HG03135 (cell line): ENCODE data around the gene IMMT.

Experiments
- ATAC-seq: cut with Tn5 transposase; IDR thresholded peaks from one replicate; pipeline ENCODE4 v1.9.1; 2021; ENCODE audit warnings: mild to moderate bottlenecking, moderate library complexity; ENCODE audit not compliant: unreplicated experiment

Gene IMMT

DNA sequence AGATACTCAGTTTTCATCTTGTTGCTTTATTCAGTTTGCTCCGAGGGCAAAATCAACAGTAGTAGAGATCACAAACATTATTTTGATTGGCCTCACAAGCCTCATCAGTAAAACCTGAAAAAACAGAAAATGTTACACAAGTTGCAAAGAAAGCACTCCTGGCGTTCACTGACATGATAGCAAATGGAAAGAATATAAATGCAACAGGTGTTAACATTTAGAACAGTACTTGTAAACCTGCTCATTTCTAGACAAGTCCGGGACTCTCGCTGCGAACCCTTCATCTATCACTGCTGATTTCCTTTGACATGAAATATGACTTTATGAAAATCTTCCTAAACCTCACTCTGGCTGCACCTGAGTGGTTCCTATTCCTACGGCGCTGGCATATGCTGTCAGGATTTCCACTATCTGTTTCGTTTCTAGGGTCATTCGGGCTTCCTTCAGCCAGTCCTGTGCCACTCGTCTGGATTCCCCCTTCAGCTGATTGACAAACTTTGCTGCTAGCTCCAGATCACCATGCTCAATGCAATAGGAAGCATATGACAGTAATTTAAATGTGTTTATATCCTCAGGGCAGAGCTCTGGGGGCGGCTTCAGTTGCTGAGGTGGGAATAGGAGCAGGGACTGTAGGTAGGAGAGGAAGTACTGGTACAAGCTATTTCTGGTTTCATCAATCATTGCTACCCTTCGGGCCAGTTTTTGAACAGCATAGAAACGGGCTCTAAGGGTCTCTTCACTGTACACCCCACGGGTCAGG, 51.2 kb downstream of the IMMT start:
- no peak for ATAC-seq

DNA sequence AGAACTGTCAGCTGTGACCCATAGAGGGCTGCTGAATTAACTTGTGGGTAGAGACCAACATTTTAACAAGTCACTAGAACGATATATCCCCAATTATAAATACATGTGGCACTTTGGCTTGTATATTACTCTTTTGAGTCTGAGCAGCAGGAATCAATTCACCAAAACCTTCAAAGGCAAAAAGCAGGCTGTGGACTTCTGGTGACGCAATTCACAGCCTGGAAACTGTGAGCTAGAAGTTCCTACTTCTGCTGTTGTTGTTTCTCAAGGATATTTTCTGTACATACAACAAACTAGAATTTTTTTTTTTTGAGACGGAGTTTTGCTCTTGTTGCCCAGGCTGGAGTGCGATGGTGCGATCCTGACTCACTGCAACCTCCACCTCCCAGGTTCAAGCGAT, 52.0 kb downstream of the IMMT start:
- ATAC-seq = no peak

DNA sequence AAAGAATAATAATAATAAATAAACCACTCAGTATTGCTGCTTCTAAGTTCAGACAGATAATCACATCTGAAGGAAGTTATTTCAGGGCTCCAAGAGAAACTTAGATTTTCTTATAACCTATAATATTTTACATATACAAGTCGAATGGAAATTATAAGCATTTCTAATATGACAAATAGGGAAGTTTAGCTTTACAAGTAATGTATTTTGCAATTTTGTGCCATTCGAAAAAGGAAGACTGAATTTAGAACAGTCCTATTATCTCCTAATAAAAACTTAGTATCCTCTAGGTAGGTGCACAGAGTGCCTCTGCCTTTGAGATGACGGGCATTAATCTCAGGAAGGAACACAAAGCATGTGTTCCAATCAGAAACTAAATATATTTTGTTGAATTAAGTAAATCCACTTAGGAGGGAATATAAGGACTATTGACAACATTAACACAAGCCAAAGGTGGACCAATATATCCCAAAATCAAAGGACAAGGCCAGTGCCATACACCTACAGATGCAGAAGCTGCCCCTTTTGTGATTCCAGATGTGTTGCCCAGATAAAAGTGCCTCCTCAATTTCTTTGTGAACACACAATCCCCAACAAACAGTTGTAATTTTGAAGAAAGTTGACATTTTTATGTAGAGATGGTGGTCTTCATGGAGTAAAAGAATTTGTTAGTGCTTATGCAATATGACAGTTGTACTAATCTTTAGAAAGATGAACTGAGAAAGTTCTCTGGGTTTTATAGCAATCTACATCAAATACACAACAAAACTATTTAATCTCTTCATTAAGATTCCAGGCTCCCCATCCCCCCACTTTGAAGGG, 52.6 kb downstream of the IMMT start:
- no peak for ATAC-seq

DNA sequence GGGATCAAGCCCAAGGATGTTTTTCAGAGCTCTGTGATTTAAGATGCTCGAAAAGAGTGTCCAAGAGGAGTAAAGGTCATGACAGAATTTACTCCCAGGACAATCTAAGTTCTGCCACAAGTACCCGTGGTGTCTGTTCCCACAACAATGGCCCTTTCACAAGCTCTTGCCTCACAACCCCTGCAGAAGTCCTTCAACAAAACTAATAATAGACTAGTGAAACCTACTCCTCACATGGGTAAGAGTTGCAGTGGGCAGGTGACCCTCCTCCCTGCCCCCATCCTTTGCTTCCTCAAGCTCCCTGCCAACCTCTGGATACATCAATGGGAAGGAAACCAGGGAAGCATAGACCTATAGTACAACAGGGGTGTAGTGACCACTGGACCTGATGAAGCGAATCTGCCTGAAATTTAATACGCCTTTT, 54.3 kb downstream of the IMMT start:
- no peak for ATAC-seq

DNA sequence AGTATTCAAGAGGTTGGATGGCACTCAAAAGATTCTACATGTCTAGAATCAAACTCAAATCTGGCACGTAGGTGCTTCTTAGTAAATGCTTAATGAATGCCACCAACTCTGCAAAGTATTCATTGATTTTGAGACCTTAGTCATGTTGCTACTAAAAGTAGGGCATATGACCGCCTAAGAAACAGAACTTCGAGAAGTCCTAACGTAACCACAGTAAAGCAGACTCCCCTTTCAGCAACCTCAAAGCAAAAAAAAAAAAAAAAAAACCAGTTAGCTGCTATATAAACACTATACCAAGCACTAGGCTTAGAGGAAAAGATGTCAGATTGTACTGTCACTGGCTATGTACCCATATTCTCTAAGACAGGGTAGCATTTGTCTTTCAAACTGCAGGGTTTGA, 55.3 kb downstream of the IMMT start:
- ATAC-seq = no peak

DNA sequence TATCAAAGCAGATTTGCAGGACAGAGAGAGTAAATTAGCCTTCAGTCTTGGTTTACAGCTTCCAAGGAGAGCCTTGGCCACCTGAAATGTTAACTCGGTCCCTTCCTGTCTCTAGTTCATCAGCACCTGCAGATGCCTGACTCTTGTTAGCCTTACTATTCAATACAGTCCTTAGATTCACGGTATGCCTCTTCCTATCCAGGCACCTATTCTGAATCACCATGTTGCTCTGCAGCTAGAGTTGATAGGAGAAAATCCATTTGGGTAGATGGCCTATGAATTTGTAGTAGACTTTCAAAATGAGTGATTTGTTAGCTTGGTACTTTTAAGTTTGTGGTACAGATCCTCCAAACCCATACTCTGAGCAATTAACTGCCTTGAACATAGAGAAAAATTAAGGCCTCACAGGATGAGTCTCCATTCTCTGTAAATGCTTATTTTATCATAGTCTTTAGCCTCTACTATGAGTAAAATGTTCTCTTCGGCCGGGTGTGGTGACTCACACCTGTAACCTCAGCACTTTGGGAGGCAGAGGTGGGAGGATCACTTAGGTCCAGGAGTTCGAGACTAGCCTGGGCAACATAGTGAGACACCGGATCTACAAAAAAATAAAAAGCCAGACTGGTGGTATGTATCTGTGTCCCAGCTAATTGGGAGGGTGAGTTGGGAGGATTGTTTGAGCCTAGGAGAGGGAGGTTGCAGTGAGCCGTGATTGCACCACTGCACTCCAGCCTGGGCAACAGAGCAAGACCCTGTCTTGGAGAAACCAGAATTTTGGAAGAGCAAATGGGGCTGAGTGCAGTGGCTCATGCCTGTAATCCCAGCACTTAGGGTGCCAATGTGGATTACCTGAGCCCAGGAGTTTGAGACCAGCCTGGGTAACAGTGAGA, 56.3 kb downstream of the IMMT start:
- ATAC-seq = no peak

DNA sequence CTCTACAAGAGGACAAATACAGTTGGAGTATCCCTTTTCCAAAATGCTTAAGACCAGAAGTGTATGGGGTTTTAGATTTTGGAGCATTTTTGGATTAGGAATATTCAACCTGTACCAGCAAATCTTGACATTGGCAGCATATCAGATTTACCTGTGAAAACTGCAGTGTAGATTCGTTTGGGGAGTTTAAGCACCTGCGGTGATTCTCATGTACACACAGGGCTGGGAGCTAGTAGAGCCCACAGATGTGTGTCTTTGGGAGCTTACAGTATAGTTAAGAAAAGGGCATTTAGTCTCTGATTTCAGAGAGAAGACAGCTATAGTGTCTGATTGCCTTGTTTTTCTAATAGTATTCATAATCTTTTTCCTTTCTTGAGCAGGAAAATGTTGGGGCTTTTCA, 59.1 kb downstream of the IMMT start:
- no peak for ATAC-seq

DNA sequence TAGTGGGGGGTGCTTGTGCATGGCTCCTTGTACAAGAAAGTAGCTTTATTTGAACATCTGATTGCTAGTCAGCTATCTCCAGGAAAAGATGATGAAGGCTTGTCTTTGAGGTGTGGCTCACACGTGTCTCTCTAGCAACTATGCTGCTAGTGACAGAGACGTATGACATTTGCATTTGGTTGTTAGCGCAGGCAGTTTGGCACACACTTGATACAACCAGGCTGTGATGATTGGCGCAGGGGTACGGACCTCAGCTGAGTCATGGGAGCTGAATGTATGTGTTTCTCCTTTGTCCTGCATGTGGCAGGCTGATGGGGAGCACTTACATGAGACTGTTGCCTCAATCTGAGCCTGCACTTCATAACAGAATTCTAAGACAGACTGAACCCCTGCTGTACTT, 59.6 kb downstream of the IMMT start:
- ATAC-seq = no peak

DNA sequence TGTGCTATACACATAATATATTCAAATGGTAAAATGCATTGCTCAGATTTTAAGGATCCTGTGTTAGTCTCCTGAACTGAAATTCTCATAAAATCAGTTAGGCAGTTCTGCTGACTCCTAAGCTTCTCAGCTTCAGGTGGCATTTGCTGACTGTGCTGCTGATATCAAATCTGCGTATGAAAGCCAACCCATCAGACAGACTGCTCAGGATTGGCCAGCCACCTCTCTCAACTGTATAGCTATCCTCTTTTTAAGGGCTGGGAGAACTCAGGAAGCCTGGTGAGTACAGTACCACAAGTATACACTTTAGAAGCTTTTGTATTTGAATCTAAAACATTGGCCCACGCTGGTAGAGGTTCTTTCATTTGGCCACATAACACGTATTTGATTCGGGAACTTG, 60.6 kb downstream of the IMMT start:
- ATAC-seq = no peak

DNA sequence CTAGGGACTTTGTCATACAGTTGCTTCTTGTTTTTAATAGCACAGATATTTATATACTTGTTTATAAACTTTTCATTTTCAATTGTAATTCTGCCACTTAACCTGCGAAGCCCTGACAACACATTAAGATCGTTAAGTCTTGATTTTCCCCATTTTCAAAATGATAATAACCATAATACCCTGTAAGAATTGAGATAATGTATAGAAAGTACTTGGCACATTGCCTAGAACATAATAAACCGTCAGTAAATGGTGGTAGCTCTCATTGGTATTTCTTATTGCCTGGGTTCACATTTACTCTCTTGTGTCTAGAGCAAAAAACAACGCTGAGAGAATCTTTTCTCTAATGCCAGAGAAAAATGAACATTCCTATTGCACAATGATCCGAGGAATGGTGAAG, 70.6 kb downstream of the IMMT start:
- no peak for ATAC-seq

DNA sequence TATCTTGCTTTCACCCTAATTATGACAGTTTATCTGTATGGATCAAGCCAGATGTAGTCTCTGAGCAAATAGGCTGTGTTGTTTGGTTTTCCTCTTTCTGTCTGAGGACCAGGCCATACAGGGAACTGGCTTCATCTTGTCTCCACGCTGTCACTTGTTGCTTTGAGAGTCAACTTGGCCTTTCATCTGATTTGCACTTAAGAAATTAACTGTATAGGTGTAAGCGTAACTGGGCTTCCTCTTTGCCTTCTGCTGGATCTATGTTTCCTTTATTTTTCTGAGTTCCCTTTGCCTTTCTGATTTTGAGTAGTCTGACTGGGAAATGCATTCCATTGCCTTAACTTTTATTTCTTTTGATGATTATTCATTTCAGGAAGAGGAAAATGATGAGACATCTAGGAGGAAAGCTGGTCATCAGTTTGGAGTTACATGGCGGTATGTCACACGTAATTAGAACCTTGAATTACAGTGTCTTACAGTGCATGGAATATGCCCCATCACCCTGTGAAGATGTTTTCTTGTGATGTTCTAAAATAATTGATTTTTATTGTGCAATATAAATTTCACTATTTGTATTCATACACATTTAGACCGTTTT, 71.8 kb downstream of the IMMT start:
- no peak for ATAC-seq

DNA sequence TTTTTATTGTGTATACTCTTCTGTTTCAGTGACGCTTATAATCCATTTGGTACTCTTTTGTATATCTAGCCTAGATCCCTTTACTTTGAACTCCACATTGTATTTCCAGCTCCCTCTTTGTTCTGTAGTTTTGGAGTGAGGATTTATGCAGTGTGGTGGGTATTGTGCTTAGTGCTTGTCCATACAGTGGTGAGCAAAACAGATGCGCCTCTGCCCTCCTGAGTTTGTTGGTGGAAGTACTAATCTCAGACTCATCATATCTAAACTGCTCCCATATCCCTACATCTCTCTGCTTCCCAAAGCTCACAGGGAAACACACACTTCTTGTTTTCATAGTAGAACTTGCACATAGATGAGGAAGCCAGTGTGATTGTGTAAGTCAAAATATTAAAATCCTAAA, 77.1 kb downstream of the IMMT start:
- no peak for ATAC-seq

DNA sequence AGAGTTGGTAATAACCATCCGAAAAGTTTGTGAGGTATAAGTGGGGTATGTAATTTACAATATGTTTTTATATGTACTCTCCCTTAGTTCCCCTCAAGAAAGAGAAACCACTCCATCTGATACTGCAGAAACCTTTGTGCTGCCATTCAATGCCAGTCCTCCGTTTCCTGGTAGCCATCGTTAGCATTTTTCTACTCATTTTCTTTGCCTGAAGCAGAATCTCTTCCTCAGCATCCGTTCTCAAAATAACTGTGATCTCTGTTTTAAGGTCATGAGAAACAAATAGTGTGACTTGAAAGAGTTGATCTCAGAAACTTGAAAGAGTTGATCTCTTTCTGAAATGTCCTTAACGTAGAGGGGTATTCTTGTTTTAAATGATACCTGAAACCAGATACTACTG, 88.2 kb downstream of the IMMT start:
- ATAC-seq = no peak

DNA sequence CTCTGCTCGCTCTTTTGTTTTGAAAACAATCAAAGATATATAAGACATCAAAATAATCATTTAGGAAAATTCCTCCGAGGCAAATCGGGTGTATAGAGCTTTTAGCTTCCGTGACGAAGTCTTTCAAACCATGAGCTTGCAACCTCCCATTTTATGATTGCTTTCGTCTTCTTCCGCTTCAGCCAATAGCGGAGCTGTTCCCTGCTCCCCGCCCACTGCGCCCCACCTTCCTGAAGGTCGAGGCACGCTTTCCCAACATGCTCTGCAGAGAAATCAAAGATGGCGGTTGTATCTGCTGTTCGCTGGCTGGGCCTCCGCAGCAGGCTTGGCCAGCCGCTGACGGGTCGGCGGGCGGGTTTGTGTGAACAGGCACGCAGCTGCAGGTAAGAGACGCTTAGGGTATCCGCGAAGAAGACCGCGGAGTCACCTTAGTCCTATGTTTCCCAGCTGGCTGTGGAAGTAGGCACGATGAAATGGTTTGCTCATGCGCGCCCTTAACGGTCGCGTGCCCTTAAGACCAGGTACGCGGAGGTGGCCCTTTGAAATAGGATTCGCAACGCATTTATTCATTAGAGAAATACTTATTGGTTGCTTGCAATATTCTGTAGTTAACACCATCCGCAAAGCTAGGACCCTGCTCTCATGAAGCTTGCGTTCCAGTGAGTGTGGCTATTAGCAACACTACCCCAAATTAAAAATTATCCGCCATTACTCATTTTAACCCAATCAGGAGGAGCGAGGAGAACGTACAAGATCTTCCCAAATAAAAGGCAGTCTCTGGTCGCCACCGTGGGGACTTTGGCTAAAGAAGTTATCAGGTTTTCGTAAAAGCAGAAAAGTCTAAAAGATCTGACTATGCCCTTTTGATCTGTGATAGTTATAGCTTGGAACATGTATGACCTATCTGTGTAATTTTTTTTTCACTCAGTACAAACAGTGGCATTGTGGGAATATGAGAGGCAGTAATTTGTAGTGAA, 89.0 kb downstream of the IMMT start, which contains the start of gene PTCD3:
PTCD3 (plus strand) TSS at position 267 of the 977 bp plus-strand sequence; CDS start at position 280, 13 bp downstream.
- ATAC-seq = peak; percentile 87

DNA sequence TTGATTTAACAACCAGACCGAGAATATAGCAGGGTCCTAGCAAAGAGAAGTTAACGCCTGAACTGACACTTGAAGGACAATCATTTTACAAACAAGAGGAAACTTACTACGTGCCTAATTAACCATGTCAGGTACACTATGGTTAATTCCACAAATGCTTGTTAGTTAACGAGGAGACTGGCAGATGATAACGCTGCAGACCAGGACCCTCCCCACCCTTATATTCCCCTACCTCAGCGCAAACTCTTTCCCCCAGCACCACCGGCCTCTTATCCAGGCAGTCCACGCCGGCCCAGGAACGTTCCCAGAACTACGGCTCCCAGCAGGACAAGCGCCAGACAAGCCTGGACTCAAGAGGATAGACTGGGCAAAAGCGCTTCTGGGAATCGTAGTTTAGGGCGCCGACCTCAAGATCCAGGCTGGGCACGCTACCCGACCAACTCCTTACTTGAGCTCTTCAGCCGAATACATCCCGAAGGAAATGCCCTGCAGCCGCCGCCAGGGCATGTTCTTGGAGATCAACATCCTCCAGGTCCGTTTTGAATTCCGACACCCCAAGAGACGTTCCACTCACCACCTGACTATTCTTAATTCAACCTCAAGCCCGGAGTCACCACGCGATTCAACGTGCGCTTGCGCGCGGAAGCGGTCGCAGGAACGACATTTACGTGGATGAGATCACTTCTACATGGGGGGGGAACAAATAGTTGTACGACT, 89.9 kb downstream of the IMMT start, which contains the start of gene POLR1A:
POLR1A (minus strand) TSS at position 635 of the 717 bp plus-strand sequence; CDS start at position 525, 110 bp downstream.
- ATAC-seq = peak; percentile 75

DNA sequence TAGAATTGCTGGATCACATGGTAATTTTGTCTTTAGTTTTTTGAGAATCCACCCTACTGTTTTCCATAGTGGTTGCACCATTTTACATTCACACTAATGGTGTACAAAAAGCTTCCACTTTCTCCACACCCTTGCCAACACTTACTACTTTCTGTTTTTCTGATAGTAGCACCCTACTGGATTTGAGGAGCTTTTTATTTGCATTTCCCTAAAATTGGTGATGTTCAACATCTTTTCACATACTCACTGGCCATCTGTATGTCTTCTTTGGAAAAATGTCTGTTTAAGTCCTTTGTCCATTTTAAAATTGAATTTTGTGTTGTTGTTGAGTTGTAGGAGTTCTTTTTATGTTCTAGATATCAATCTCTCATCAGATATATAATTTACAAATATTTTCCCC, 93.1 kb downstream of the IMMT start:
- no peak for ATAC-seq

DNA sequence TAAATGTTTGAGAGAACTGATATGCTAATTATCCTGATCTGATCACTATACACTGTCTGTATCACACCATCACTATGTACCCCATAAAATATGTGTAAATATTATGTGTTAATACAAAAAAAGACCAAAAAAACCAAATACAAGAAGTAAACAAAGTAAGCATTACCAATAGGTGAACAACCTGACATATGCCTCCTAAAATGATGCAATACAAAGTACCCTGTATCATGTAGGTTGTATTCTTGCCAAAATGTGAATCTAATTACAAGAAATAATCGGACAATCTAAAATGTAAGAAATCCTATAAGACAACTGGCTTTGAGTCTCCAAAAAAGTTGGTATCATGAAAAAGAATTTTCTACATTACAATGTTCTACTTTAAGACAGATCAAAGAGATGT, 97.3 kb downstream of the IMMT start:
- no peak for ATAC-seq

DNA sequence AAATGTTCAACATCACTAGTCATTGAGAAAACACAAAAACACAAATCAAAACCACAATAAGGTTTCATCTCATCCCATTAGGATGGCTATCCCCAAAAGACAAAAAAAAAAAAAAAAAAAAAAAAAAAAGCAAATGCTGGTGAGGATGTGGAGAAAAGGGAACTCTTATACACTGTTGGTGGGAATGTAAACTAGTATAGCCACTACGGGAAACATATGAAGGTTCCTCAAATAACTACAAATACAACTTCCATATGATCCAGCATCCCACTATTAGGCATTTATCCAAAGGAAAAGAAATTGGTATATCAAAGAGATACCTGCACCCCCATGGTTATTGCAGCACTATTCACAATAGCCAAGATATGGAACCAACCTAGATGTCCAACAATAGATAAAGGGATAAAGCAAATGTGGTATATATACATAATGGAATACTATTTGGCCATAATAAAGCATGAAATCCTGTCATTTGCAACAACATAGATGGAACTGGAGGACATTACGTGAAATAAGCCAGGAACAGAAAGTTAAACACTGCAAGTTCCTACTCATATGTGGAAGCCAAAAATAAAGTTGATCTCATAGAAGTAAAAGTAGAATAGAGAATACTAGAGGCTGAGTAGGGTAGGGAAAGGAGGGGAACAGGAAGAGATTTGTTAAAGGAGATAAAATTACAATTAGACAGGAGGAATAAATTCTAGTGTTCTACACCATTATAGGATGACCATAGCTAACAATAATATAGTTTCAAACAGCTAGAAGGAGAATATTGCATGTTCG, 98.0 kb downstream of the IMMT start:
- ATAC-seq = no peak
